K562 (cell line): ENCODE results near the gene SERPINH1. TPM values are rescaled to one million over a fixed set of nuclear protein-coding genes. Genes with fewer than 3 reads are reported as not detected.

Experiments
- ARHGAP35 ChIP-seq: fragments of 450-650 bp; IDR thresholded peaks from 2 replicates; pipeline ENCODE4 v1.6.1; 2018; ENCODE audit not compliant: partially characterized antibody
- ARID1B ChIP-seq: fragments of 450-650 bp; IDR thresholded peaks from 2 replicates; pipeline ENCODE4 v1.6.1; 2016; ENCODE audit warnings: antibody characterized with exemption, mild to moderate bottlenecking, inconsistent platforms
- ASH1L ChIP-seq: fragments of 450-650 bp; IDR thresholded peaks from 2 replicates; pipeline ENCODE4 v1.6.1; 2018; ENCODE audit warnings: borderline replicate concordance, mild to moderate bottlenecking, low read depth; ENCODE audit not compliant: partially characterized antibody
- FUS ChIP-seq: fragments of 200-400 bp; formaldehyde crosslinking; optimal IDR thresholded peaks from 2 replicates; pipeline ENCODE3; 2017; ENCODE audit warnings: low read depth, low read length
- KLF6 ChIP-seq: fragments of 250-450 bp; sonication (Bioruptor Pico); IDR thresholded peaks from 2 replicates; pipeline ENCODE4 v1.4.0; 2020; ENCODE audit warnings: mild to moderate bottlenecking, moderate library complexity, borderline replicate concordance
- MYNN ChIP-seq, 2 experiments: sonication (generic); formaldehyde crosslinking in 1 of 2; IDR thresholded peaks; 2 replicates each; pipeline versions ENCODE4 v1.5.0 to v1.6.1; 2016 to 2020; ENCODE audit warnings: antibody characterized with exemption in 1 of 2, missing genetic modification reagents in 1 of 2
- NFATC3 ChIP-seq: fragments of 450-650 bp; IDR thresholded peaks from 2 replicates; pipeline ENCODE4 v1.6.1; 2017; ENCODE audit warnings: mild to moderate bottlenecking
- PBX2 ChIP-seq, 2 experiments: IDR thresholded peaks in 1 of 2; conservative IDR thresholded peaks in 1 of 2; 2 replicates each; pipeline ENCODE4 v1.6.1; 2016; ENCODE audit warnings: low read depth in 2 of 2, mild to moderate bottlenecking in 1 of 2, missing compliant biosample characterization in 1 of 2, missing genetic modification characterization in 1 of 2, moderate library complexity in 1 of 2
- PHB2 ChIP-seq: fragments of 450-650 bp; IDR thresholded peaks from 2 replicates; pipeline ENCODE4 v1.6.1; 2017; ENCODE audit warnings: low read depth
- PYGO2 ChIP-seq: fragments of 450-650 bp; IDR thresholded peaks from 2 replicates; pipeline ENCODE4 v1.6.1; 2016; ENCODE audit warnings: mild to moderate bottlenecking, missing genetic modification characterization, moderate library complexity, missing compliant biosample characterization
- RBM34 ChIP-seq: fragments of 200-400 bp; formaldehyde crosslinking; IDR thresholded peaks from 2 replicates; pipeline ENCODE4 v1.6.1; 2018; ENCODE audit warnings: low read length, borderline replicate concordance; ENCODE audit not compliant: insufficient read depth
- ZNF12 ChIP-seq: sonication (generic); formaldehyde crosslinking; IDR thresholded peaks from 2 replicates; pipeline ENCODE4 v1.4.0; 2020; ENCODE audit warnings: mild to moderate bottlenecking, missing genetic modification reagents
- ZNF407 ChIP-seq: fragments of 450-650 bp; IDR thresholded peaks from 2 replicates; pipeline ENCODE4 v1.6.1; 2016; ENCODE audit warnings: low read depth
- polyA plus RNA-seq, 8 experiments: library from polyadenylated mRNA; depleted of rRNA in 4 of 8; stranded (reverse) in 5 of 8; unstranded in 3 of 8; fragments of >200 nt; fragmentation: Nextera tagmentation in 2 of 8; fragmentation: Illumina TruSeq in 1 of 8; extraction: Ambion mirVana in 2 of 8; extraction: Trizol in 1 of 8; gene quantifications; 2 replicates each; pipeline versions ENCODE4 v1.2.1 to v1.2.3, GENCODE V29; 2011 to 2014; ENCODE audit warnings: inconsistent platforms in 1 of 8, missing spikeins in 1 of 8
- total RNA-seq, 7 experiments: library from RNA; depleted of rRNA in 6 of 7; stranded (reverse); fragments of >200 nt in 6 of 7; fragmentation: Illumina TruSeq in 2 of 7; extraction: Trizol in 2 of 7; gene quantifications; 2 replicates each; pipeline versions ENCODE4 v1.2.1 to v1.2.3, GENCODE V29; 2011 to 2021; ENCODE audit warnings: low replicate concordance in 1 of 7
- TF ChIP-seq, protein P1 (sequence below), 2 experiments: IDR thresholded peaks; 2 replicates each; pipeline ENCODE4 v1.6.1; 2012; ENCODE audit warnings: improper control_type of control experiment in 2 of 2, low read depth in 2 of 2, low read length in 2 of 2, borderline replicate concordance in 1 of 2

Gene SERPINH1
- total and polyA plus RNA-seq, 9 of the 15 experiments (the other 6 are each of a cell fraction or from before 2014, with no cell fraction given), result 2.8 to 106 (median 67.9) TPM

- TF ChIP-seq ZNF407 (no peak), FUS (no peak), ARHGAP35 (no peak), PYGO2 (tag) (no peak), ASH1L (no peak), KLF6 (CRISPR knock-in tag) (no peak), ZNF12 (CRISPR knock-in tag) (no peak), NFATC3 (no peak), PBX2 (CRISPR knock-in tag; IDR thresholded peaks at IDR 0.05; ENCODE audit: low read depth) (no peak), PBX2 (tag; conservative IDR thresholded peaks at IDR 0.05; ENCODE audit: low read depth) (no peak), PHB2 (no peak), MYNN (IDR thresholded peaks at IDR 0.05) (no peak), MYNN (CRISPR knock-in tag; IDR thresholded peaks at IDR 0.05) (no peak), ARID1B (peak; percentile 65), RBM34 (no peak)
- TF ChIP-seq, protein P1, sequence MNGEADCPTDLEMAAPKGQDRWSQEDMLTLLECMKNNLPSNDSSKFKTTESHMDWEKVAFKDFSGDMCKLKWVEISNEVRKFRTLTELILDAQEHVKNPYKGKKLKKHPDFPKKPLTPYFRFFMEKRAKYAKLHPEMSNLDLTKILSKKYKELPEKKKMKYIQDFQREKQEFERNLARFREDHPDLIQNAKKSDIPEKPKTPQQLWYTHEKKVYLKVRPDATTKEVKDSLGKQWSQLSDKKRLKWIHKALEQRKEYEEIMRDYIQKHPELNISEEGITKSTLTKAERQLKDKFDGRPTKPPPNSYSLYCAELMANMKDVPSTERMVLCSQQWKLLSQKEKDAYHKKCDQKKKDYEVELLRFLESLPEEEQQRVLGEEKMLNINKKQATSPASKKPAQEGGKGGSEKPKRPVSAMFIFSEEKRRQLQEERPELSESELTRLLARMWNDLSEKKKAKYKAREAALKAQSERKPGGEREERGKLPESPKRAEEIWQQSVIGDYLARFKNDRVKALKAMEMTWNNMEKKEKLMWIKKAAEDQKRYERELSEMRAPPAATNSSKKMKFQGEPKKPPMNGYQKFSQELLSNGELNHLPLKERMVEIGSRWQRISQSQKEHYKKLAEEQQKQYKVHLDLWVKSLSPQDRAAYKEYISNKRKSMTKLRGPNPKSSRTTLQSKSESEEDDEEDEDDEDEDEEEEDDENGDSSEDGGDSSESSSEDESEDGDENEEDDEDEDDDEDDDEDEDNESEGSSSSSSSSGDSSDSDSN (IDR thresholded peaks at IDR 0.05; ENCODE audit: borderline replicate concordance in 1 of 2, low read depth in 2 of 2, low read length in 2 of 2), result no peak
These were observed 7.6 kb upstream of the SERPINH1 start (continued) for GRCh38 chr11:75554258-75555022.
